Esophagus muscularis mucosa (tissue), 3 donors: ENCODE data around the gene ICE1.

Experiments
- CTCF ChIP-seq, 3 experiments: fragments of 200-600 bp in 2 of 3; fragments of 450-650 bp in 1 of 3; sonication (generic) in 2 of 3; IDR thresholded peaks; one replicate each; pipeline ENCODE4 v1.5.1; 2017 to 2019; ENCODE audit warnings: antibody characterized with exemption in 3 of 3, mild to moderate bottlenecking in 2 of 3, moderate library complexity in 1 of 3
- POLR2AphosphoS5 ChIP-seq, 2 donors: sonication (generic); formaldehyde crosslinking; IDR thresholded peaks; one replicate each; pipeline ENCODE4 v1.6.1; 2017; ENCODE audit warnings: antibody characterized with exemption in 2 of 2

DNA sequence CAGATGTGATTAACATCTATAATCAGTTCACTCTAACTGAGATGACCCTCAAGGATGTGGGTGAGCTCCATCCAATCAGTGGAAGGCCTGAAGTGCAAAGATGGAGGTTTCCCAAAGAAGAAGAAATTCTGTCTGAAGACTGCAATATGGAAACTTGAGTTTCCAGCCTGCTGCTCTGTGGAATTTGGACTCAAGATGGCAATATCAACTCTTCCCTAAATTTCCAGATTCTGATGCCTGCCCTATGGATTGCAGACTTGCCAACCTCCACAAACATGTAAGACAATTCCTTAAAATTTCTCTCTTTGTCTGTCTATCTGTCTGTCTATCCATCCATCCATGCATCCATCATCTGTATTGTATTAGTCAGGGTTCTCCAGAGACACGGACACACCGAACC, 85.9 kb downstream of the ICE1 start:
- TF ChIP-seq CTCF (IDR thresholded peaks at IDR 0.05) (no peak), POLR2AphosphoS5 (IDR thresholded peaks at IDR 0.05) (no peak)
